HG02870 (cell line): Measurements from ENCODE around the gene OR13C3.
"Not testable (repeated sequence)": the region's sequence is repeated elsewhere in the genome, so short reads cannot be mapped to it uniquely, and the experiment has no call there.

Source experiments
- ATAC-seq: cut with Tn5 transposase; IDR thresholded peaks from one replicate; pipeline ENCODE4 v1.9.1; 2021; ENCODE audit warnings: mild to moderate bottlenecking, moderate library complexity; ENCODE audit not compliant: unreplicated experiment

OR13C3 gene

GRCh38 chr9:104536756-104537155, at the start of gene OR13C3:
OR13C3 (minus strand) TSS chr9:104536856; CDS start chr9:104536723, 133 bp downstream.
- no peak for ATAC-seq

- ATAC-seq, result no peak
Measured at GRCh38 chr9:104580562-104580961, 43.9 kb upstream of the OR13C3 start.

DNA sequence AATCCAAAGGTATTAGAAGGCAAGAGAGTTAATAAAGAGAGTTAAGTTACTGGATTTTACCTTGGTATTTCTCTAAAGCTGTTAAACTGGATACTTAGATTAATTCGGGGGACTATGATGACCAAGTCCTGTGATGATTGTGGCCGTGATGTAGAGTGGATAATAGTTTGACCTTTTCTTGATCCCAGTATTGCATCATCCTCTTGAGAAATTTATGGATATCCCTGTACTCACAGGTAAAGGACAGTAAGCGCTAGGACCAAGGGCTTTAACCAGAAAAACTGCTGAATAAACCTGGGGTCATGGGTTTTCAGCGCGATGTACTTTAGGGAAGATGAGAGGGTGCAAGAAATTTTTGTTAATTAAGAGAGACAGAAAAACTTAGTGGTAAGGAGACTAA, 40.6 kb upstream of the OR13C3 start:
- ATAC-seq, result no peak

DNA sequence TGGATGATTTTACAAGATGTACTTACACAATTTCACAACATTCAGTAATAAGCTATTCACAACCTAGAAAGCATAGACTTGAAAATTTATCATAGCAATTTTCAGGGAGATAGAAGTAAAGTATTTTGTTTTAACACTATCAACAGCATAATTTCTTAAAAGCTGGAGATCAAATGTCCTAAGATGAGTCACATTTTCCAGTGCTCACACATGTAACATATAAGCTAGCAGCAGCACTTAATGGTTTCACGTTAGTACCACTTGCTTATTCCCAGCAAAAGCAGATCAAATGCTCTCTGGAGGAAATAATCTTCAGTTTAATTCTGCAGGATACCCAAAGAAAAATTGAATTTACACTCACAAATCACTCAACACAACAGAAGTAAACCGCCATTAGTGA, 38.8 kb upstream of the OR13C3 start:
- no peak for ATAC-seq

DNA sequence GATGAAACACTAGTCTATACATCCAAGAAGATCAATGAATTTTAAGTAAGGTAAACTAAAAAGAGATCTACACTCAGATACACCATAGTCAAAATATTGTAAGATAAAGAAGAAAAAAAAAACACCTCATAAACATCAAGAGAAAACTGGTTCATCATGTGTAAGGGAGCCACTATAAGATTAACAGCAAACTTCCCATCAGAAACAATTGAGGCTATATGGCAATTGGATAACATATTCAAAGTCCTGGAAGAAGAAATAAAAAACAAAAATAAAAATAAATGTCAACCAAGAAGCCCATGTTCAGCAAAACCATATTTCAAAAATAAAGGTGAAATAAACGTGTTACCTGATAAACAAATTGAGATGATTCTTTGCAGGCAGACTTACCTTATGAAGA, 36.0 kb upstream of the OR13C3 start:
- no peak for ATAC-seq

DNA sequence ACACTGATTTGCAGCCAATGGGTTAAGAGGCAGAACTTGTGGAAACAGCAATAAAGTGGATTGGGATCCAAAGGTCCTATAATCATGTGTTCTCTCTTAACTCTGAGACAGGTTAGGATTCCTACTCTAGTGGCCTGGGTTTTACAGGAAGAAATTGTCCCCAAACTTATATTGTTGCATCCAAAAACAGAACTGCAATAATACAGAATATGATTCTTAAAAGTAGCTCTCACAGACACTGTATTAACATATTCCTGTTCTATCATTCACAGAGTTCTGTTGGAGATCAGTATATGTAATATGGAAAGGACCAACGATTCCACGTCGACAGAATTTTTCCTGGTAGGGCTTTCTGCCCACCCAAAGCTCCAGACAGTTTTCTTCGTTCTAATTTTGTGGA, 32.2 kb upstream of the OR13C3 start, which contains the start of gene OR13C8:
Gene OR13C8, plus strand, starts transcription at position 301 of the 400 bp plus-strand sequence. Its CDS starts 0 bp downstream, at position 301.
- no peak for ATAC-seq

DNA sequence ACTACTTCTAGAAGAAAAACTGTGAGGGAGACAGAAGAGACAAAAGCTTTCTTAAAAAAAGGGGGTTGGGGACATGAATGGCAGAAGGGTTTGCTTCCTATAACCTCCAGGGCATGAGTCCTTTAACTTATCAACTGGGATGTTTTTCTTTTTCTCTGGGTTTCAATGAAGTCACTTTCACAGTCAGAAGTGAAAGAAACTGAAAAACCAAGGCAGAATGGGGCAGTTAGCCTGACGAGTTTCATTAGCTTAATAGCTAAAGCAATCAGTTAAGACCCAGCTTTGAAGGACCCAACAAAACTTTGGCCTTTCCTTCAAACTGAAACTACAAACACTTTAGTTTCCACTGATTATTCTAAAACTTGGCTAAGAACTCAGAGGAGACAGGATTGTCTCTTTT, 27.7 kb upstream of the OR13C3 start:
- ATAC-seq, result no peak

- no peak for ATAC-seq
Measured at GRCh38 chr9:104556830-104557634, 20.4 kb upstream of the OR13C3 start.

GRCh38 chr9:104555521-104555920, 18.9 kb upstream of the OR13C3 start:
- no peak for ATAC-seq

DNA sequence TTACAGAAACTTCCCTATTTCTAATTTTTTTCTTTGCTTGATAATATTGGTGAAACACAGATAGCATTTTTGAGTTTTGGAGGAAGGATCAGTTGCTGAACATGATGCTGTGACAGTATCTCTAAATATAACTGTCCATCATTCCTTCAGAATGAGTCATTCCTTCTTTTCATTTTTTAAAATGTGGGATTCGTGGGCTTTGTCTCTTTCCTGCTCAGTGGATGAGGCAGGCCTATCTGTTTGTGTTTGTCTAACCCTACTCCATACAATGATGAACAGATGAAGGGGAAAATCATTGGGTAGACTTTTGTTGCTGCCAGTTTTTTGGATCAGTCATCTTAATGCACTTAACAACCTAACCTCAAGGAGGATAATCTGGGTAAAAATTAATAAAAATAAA, 16.6 kb upstream of the OR13C3 start:
- no peak for ATAC-seq

DNA sequence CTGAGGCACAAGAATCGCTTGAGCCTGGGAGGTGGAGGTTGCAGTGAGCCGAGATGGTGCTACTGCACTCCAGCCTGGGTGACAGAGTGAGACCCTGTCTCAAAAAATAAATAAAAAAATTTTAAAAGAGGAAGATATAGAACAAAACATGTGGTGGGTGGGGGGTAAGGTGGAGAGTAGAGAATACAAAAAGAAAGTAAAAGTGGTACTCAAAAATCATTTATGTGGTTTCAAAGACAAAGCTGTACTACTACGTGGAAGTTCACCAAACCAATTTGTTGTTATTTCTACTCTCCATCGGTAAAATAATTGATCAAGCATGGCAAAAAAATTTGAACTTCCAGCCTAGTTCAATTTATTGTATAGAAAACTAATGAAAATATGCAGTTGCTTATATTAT, 8.0 kb upstream of the OR13C3 start:
- no peak for ATAC-seq

GRCh38 chr9:104539275-104539674, 2.6 kb upstream of the OR13C3 start:
- no peak for ATAC-seq

- ATAC-seq, result no peak
Measured at GRCh38 chr9:104527109-104527508, 9.5 kb downstream of the OR13C3 start, which contains the start of gene OR13C4. OR13C4 (minus strand) TSS chr9:104527209; CDS start chr9:104527209, 0 bp downstream.

DNA sequence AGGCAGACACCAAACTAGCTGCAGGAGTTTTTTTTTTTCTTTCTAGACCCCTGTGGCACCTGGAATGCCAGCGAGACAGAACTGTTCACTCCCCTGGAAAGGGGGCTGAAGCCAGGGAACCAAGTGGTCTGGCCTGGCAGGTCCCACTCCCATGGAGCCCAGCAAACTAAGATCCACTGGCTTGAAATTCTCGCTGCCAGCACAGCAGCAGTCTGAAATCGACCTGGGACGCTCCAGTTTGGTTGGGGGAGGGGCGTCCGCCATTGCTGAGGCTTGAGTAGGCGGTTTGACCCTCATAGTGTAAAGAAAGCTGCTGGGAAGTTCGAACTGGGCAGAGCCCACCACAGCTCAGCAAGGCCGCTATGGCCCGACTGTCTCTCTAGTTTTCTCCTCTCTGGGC, 16.4 kb downstream of the OR13C3 start:
- ATAC-seq, result not testable (repeated sequence)

- no peak for ATAC-seq
Measured at GRCh38 chr9:104514901-104515300, 21.8 kb downstream of the OR13C3 start.

DNA sequence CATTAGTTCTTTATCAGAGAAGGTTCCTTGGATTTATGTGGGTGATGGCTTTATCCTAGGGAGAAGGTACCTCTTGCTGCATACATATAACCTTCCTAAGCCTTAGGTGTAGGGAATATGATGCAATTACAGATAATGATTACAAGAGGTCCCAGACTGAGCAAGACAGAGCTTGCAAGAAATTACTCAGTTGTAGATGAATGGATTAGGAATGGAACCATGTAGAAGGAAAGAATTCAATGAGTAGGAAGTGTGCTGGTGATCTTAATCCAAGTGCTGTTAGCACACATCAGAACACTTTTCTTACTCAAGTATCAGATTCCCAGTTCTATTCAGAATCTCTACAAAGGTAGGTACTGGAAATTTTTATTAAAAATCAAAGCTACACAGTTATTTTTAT, 30.1 kb downstream of the OR13C3 start:
- no peak for ATAC-seq

GRCh38 chr9:104503963-104504362, 32.7 kb downstream of the OR13C3 start, which contains the start of gene OR13F1:
OR13F1 (plus strand) TSS chr9:104504263; CDS start chr9:104504263, 0 bp downstream.
- no peak for ATAC-seq

- ATAC-seq, result no peak
Measured at GRCh38 chr9:104503440-104503839, 33.2 kb downstream of the OR13C3 start.

- no peak for ATAC-seq
Measured at GRCh38 chr9:104494808-104495207, 41.8 kb downstream of the OR13C3 start.
